ENCODE data around the gene EGFL7.

The EGFL7 gene

DNA sequence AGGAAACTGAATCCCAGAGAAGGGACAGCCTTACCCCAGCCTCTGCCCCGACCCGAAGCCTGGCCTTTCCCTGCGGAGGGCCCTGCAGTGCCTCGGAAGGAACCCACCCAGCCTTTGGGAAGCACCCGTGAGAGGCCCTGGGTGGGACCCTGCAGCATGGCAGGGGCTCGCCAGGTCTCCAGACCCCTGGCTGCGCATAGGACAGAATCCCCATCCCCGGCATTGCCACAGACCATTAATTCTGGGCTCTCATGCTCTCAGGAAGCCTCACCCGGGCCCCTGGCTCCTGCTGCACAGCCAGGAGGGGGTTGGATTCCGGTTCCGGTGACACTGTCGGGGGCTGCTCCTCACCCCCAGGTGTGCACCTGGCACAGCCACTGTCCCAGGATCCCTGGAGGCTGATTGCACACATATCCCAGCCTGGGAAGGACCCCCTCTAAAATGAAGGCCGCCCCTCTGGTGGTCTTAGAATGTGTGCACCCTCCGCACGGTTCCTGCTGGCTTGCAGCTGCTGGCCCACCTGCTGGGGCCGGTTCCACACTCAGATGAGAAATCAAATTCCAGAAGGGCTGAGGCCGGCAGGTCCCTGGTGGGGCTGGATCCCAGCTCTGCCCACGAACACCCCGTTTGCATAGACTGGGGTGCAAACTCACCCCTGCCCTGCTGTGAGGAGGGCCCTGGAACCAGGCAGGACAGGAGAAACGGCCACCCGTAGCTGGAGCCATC is 4.7 kb downstream of the EGFL7 start:
- Histone ChIP-seq H3K9me3 (no peaks in the 10 kb centered on the region), H3K36me3 (no peaks in the 10 kb centered on the region), H3K4me1 (peaks cover 4% of the 10 kb centered on the region; the same call in 1 of the 2 replicates), H3K27me3 (peaks cover 13% of the 10 kb centered on the region), H3K4me3 (ENCODE audit: low read depth, low read length) (no peak overlapping the region)
- DNase-seq: no peak
- no peak for TF ChIP-seq CTCF (IDR thresholded peaks at IDR 0.05; ENCODE audit: low read depth, low read length)

- Histone ChIP-seq H3K4me1 (peaks cover 4% of the 10 kb centered on the region; the same call in 1 of the 2 replicates), H3K9me3 (no peaks in the 10 kb centered on the region), H3K36me3 (no peaks in the 10 kb centered on the region), H3K27me3 (peaks cover 13% of the 10 kb centered on the region), H3K4me3 (ENCODE audit: low read depth, low read length) (no peak overlapping the region)
- no peak for DNase-seq
- no peak for TF ChIP-seq CTCF (IDR thresholded peaks at IDR 0.05; ENCODE audit: low read depth, low read length)
These were observed 5.4 kb downstream of the EGFL7 start for GRCh38 chr9:136667940-136668760.

DNA sequence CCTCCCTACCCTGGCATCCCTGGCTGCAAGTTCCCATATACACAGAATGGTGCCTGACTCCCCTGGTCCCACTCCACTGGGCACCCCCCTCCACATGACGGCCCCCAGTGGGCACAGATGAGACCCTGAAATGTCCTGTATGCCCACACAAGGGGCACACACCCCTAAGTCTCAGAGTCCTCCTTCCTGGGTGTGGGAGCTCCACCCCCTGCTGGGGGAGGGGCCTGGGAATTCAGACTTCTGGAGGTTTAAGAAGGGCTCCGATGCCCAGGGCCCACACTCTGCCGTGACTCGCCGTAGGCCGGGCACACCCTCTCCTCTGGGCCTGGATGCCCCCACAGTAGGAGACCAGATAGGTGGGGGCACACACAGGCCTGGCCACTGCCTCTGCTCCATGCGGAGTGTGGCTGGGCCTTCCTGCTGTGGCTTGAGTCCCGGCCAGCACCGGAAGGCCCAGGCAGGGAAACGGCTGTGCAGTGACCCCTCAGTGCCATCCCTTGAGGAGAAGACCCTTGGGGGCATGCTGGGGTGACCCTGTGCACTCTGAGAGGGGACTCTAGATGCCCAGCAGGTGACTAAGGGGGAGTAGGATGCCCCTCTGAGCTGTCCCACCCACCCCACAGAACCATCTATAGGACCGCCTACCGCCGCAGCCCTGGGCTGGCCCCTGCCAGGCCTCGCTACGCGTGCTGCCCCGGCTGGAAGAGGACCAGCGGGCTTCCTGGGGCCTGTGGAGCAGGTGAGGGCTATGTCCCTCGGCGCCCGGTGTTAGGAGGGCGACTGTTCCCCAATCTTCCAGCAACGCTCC is 6.5 kb downstream of the EGFL7 start:
- Histone ChIP-seq H3K4me3 (ENCODE audit: low read depth, low read length) (no peak overlapping the region), H3K27me3 (peaks cover 13% of the 10 kb centered on the region), H3K4me1 (peaks cover 4% of the 10 kb centered on the region; the same call in 1 of the 2 replicates), H3K9me3 (no peaks in the 10 kb centered on the region), H3K36me3 (no peaks in the 10 kb centered on the region)
- DNase-seq: no peak
- no peak for TF ChIP-seq CTCF (IDR thresholded peaks at IDR 0.05; ENCODE audit: low read depth, low read length)

DNA sequence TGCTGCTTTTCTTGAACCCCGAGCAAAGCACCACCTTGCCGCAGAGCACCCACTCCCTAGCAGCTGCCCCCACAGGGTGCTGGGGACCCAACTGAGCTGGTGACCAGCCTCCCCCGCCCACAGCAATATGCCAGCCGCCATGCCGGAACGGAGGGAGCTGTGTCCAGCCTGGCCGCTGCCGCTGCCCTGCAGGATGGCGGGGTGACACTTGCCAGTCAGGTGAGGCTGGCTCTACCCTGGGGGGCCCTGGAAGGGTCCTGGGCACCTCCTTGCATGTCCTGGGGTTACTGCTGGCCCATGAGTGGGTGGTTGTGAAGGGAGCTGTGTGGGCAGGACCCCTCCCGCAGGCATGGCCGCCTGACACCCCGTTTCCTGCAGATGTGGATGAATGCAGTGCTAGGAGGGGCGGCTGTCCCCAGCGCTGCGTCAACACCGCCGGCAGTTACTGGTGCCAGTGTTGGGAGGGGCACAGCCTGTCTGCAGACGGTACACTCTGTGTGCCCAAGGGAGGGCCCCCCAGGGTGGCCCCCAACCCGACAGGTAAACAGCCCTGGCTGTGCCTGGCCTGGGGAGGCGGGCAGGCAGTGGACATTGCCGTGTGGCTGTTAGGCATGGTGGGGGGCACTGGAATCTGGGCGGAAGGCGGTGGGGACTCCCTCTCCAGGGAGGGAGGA is 7.2 kb downstream of the EGFL7 start:
- H3K36me3 ChIP-seq: no peaks in the 10 kb centered on the region
- H3K9me3 ChIP-seq: no peaks in the 10 kb centered on the region
- no peak for DNase-seq
- no peak overlapping the region for H3K4me3 ChIP-seq (ENCODE audit: low read depth, low read length)
- peaks cover 4% of the 10 kb centered on the region; the same call in 1 of the 2 replicates for H3K4me1 ChIP-seq
- H3K27me3 ChIP-seq: peaks cover 13% of the 10 kb centered on the region
- TF ChIP-seq CTCF (IDR thresholded peaks at IDR 0.05; ENCODE audit: low read depth, low read length): no peak

DNA sequence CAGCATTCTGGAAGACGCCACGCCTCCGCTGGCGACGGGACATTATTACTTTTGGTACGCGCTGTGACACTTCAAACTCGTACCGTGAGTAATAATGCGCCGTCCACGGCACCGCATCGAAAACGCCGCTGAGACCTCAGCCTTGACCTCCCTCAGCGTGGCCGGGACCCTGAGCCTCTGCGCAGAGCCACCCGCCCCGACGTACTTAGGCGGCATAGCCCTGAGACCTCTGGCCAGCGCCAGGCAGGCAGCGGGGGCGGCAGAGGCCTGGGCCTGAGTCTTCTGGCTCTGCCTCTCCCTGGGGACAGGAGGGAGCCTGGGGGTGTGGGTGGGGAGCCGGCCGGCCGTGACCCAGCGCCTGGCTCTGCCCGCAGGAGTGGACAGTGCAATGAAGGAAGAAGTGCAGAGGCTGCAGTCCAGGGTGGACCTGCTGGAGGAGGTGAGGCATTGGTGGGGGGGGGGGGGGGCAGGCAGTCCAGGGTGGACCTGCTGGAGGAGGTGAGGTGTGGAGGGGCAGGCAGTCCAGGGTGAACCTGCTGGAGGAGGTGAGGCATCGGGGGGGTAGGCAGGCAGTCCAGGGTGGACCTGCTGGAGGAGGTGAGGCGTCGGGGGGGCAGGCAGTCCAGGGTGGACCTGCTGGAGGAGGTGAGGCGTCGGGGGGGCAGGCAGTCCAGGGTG is 8.0 kb downstream of the EGFL7 start:
- Histone ChIP-seq H3K4me1 (peaks cover 4% of the 10 kb centered on the region; the same call in 1 of the 2 replicates), H3K9me3 (no peaks in the 10 kb centered on the region), H3K4me3 (ENCODE audit: low read depth, low read length) (no peak overlapping the region), H3K27me3 (peaks cover 13% of the 10 kb centered on the region), H3K36me3 (no peaks in the 10 kb centered on the region)
- peak; percentile 63 for DNase-seq
- no peak for TF ChIP-seq CTCF (IDR thresholded peaks at IDR 0.05; ENCODE audit: low read depth, low read length)
